Measurements from ENCODE around the gene MRPL42.

Gene MRPL42

DNA sequence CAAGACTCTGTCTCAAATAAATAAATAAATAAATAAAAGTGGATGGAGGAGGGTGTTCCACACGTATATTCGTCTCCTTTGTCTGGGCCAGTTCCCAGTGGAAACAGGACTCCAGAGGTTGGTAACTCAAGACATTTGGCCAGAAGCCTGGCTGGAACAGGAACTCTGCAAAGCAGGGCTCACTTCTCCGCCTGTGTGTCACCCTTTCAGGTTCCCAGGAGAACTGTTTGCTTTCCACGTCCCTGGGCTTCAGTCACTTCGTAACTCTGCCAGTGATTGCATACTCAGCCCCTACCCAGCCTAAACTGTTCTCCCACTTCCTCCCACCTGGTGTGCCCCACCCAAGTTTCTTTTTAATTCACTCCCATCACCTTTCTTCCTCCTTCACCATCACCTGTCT lies 18.5 kb upstream of the MRPL42 start:
- TF ChIP-seq CTCF (conservative IDR thresholded peaks at IDR 0.05) (no peak), ZFX (IDR thresholded peaks at IDR 0.05) (no peak)
- peak overlapping the region; percentile 46 for H3K27ac ChIP-seq

DNA sequence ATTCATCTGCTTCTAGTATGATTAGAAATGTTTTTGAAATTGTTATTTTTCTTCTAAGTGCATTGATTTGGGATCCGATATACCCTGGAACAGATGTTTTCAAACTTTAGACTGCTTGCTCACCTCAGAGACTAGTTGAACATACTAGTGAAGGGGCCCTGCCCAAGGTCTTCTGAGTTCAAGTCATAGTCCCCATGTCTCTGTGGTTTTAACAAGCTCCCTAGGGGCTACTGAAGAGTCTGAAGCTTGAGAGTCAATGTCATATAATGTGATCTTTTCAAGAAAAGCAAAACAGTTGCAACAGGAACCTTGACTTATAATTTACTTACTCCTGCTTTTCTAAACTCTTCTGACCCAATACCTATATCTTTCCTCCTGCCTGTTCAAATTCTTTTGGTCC lies 18.0 kb upstream of the MRPL42 start:
- H3K27ac ChIP-seq: no peak overlapping the region; the same call in 1 of the 2 replicates
- TF ChIP-seq CTCF (conservative IDR thresholded peaks at IDR 0.05): no peak
- TF ChIP-seq ZFX (IDR thresholded peaks at IDR 0.05): no peak

- no peak for TF ChIP-seq ZFX (IDR thresholded peaks at IDR 0.05)
- no peak for TF ChIP-seq CTCF (conservative IDR thresholded peaks at IDR 0.05)
- no peak overlapping the region for H3K27ac ChIP-seq
Measured at GRCh38 chr12:93451423-93452158, 15.7 kb upstream of the MRPL42 start.

GRCh38 chr12:93453633-93454032 lies 13.7 kb upstream of the MRPL42 start:
- H3K27ac ChIP-seq: no peak overlapping the region
- no peak for TF ChIP-seq CTCF (conservative IDR thresholded peaks at IDR 0.05)
- TF ChIP-seq ZFX (IDR thresholded peaks at IDR 0.05): no peak

DNA sequence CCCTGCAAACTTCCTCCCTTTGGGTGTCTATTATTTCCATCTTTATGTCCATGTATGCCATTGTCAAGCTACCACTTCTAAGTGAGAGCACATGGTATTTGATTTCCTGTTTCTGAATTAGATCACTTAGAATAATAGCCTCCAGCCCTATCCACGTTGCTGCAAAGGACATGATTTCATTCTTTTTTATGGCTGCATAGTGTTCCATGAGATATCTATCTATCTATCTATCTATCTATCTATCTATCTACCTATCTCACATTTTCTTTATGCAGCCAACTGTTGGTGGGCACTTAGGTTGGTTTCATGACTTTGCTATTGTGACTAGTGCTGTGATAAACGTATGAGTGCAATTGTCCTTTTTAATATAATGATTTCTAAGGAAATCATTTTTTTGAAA lies 11.2 kb upstream of the MRPL42 start:
- TF ChIP-seq CTCF (conservative IDR thresholded peaks at IDR 0.05) (no peak), ZFX (IDR thresholded peaks at IDR 0.05) (no peak)
- no peak overlapping the region for H3K27ac ChIP-seq

- H3K27ac ChIP-seq: no peak overlapping the region
- TF ChIP-seq CTCF (conservative IDR thresholded peaks at IDR 0.05) (no peak), ZFX (IDR thresholded peaks at IDR 0.05) (no peak)
Measured at GRCh38 chr12:93459097-93459496, 8.2 kb upstream of the MRPL42 start.

- H3K27ac ChIP-seq: no peak overlapping the region
- TF ChIP-seq ZFX (IDR thresholded peaks at IDR 0.05) (no peak), CTCF (conservative IDR thresholded peaks at IDR 0.05) (no peak)
Measured at GRCh38 chr12:93460003-93460402, 7.3 kb upstream of the MRPL42 start.
